GM20431 (cell line): Measurements from ENCODE around the gene TMEM132D.

Experiments
- in situ Hi-C: fragments of 300-500 bp; cut with MseI, MboI; formaldehyde crosslinking; loops from one replicate; pipeline ENCODE4 v1.15.0; 2020; ENCODE audit warnings: low sequenced_read_pairs; ENCODE audit not compliant: unreplicated experiment

TMEM132D gene

GRCh38 chr12:129827102-129827865 is 76.5 kb downstream of the TMEM132D start:
- in situ Hi-C loops: no loop called here

GRCh38 chr12:129826273-129826672 is 77.6 kb downstream of the TMEM132D start:
- in situ Hi-C loops: no loop called here

- in situ Hi-C loops: no loop called here
These were observed 78.5 kb downstream of the TMEM132D start for GRCh38 chr12:129825316-129825715.

- in situ Hi-C loops: no loop called here
These were observed 81.9 kb downstream of the TMEM132D start for GRCh38 chr12:129821964-129822363.

GRCh38 chr12:129819391-129819790 is 84.4 kb downstream of the TMEM132D start:
- in situ Hi-C loops: no loop called here

- in situ Hi-C loops: no loop called here
These were observed 88.0 kb downstream of the TMEM132D start for GRCh38 chr12:129815846-129816245.

GRCh38 chr12:129811963-129812362 is 91.9 kb downstream of the TMEM132D start:
- in situ Hi-C loops: no loop called here

GRCh38 chr12:129807136-129807535 is 96.7 kb downstream of the TMEM132D start:
- in situ Hi-C loops: no loop called here

- in situ Hi-C loops: no loop called here
These were observed 112.4 kb downstream of the TMEM132D start for GRCh38 chr12:129791396-129791795.

GRCh38 chr12:129790930-129791329 is 112.9 kb downstream of the TMEM132D start:
- in situ Hi-C loops: no loop called here

GRCh38 chr12:129790331-129790730 is 113.5 kb downstream of the TMEM132D start:
- in situ Hi-C loops: no loop called here

GRCh38 chr12:129789921-129790320 is 113.9 kb downstream of the TMEM132D start:
- in situ Hi-C loops: no loop called here

- in situ Hi-C loops: no loop called here
These were observed 115.2 kb downstream of the TMEM132D start for GRCh38 chr12:129788506-129789084.

GRCh38 chr12:129779989-129780388 is 123.8 kb downstream of the TMEM132D start:
- in situ Hi-C loops: no loop called here

GRCh38 chr12:129779033-129779432 is 124.8 kb downstream of the TMEM132D start:
- in situ Hi-C loops: no loop called here

GRCh38 chr12:129776977-129777667 is 126.7 kb downstream of the TMEM132D start:
- in situ Hi-C loops: no loop called here

- in situ Hi-C loops: no loop called here
These were observed 131.0 kb downstream of the TMEM132D start for GRCh38 chr12:129772501-129773493.

- in situ Hi-C loops: no loop called here
These were observed 132.6 kb downstream of the TMEM132D start for GRCh38 chr12:129771238-129771637.

GRCh38 chr12:129765719-129766118 is 138.1 kb downstream of the TMEM132D start:
- in situ Hi-C loops: no loop called here

- in situ Hi-C loops: no loop called here
These were observed 141.4 kb downstream of the TMEM132D start for GRCh38 chr12:129762436-129762835.
